Measurements from ENCODE around the gene PDLIM3.

The PDLIM3 gene

GRCh38 chr4:185463541-185463940 lies 71.8 kb downstream of the PDLIM3 start:
- TF ChIP-seq CTCF (IDR thresholded peaks at IDR 0.05; ENCODE audit: extremely low read depth, missing control alignments) = no peak
- DNase-seq (ENCODE audit: low spot score) = no peak

- no peak for TF ChIP-seq CTCF (IDR thresholded peaks at IDR 0.05; ENCODE audit: extremely low read depth, missing control alignments)
- no peak for DNase-seq (ENCODE audit: low spot score)
These were observed 73.7 kb downstream of the PDLIM3 start for GRCh38 chr4:185461565-185461964.

- no peak for TF ChIP-seq CTCF (IDR thresholded peaks at IDR 0.05; ENCODE audit: extremely low read depth, missing control alignments)
These were observed 78.2 kb downstream of the PDLIM3 start for GRCh38 chr4:185457136-185457535.

GRCh38 chr4:185456131-185456530 lies 79.2 kb downstream of the PDLIM3 start:
- no peak for TF ChIP-seq CTCF (IDR thresholded peaks at IDR 0.05; ENCODE audit: extremely low read depth, missing control alignments)
- DNase-seq (ENCODE audit: low spot score) = no peak

More at GRCh38 chr4:185457136-185457535, 78.2 kb downstream of the PDLIM3 start:
- no peak for DNase-seq (ENCODE audit: low spot score)
